Loucy (cell line): ENCODE results near the gene AHNAK.

ENCODE experiments used
- H2AFZ ChIP-seq: fragments of 200-600 bp; sonication (generic); 2 replicates; pipeline ENCODE4 v1.6.0; 2016; ENCODE audit warnings: antibody characterized with exemption, mild to moderate bottlenecking, low read length, moderate library complexity
- H3F3A ChIP-seq: fragments of 200-600 bp; 2 replicates; pipeline ENCODE4 v1.6.0; 2016; ENCODE audit warnings: antibody characterized with exemption, low read depth, mild to moderate bottlenecking
- H3K27me3 ChIP-seq: fragments of 200-600 bp; sonication (generic); 2 replicates; pipeline ENCODE4 v1.6.1; 2014; ENCODE audit warnings: low read length, mild to moderate bottlenecking; ENCODE audit not compliant: insufficient read depth, poor library complexity, severe bottlenecking
- H3K36me3 ChIP-seq: fragments of 200-600 bp; sonication (generic); 2 replicates; pipeline ENCODE4 v1.6.1; 2016; ENCODE audit warnings: low read length; ENCODE audit not compliant: insufficient read depth
- H3K4me1 ChIP-seq: fragments of 200-600 bp; sonication (generic); 2 replicates; pipeline ENCODE4 v1.5.1; 2014; ENCODE audit warnings: low read length, mild to moderate bottlenecking; ENCODE audit not compliant: insufficient read depth, poor library complexity, severe bottlenecking
- H3K4me2 ChIP-seq: fragments of 200-600 bp; sonication (generic); 2 replicates; pipeline ENCODE4 v1.6.0; 2014; ENCODE audit warnings: antibody characterized with exemption, low read length, low read depth, mild to moderate bottlenecking; ENCODE audit not compliant: poor library complexity, severe bottlenecking
- H3K4me3 ChIP-seq: fragments of 200-600 bp; sonication (generic); 2 replicates; pipeline ENCODE4 v1.5.1; 2014; ENCODE audit warnings: low read length, mild to moderate bottlenecking, mixed read lengths; ENCODE audit not compliant: poor library complexity, severe bottlenecking
- H3K79me2 ChIP-seq: fragments of 200-600 bp; sonication (generic); 2 replicates; pipeline ENCODE4 v1.6.1; 2014; ENCODE audit warnings: low read length; ENCODE audit not compliant: insufficient read depth
- H3K9ac ChIP-seq: fragments of 200-600 bp; sonication (generic); 2 replicates; pipeline ENCODE4 v1.6.0; 2014; ENCODE audit warnings: mild to moderate bottlenecking, low read depth, low read length, moderate library complexity; ENCODE audit not compliant: poor library complexity, severe bottlenecking
- H3K9me2 ChIP-seq: fragments of 200-600 bp; sonication (generic); replicated peaks from 2 replicates; pipeline ENCODE4 v1.6.1; 2016; ENCODE audit warnings: low read depth, low read length, mixed read lengths
- H3K9me3 ChIP-seq: fragments of 200-600 bp; sonication (generic); 2 replicates; pipeline ENCODE4 v1.6.1; 2014; ENCODE audit warnings: mild to moderate bottlenecking, antibody characterized with exemption, low read length, low read depth; ENCODE audit not compliant: insufficient read depth
- H4K20me1 ChIP-seq: fragments of 200-600 bp; sonication (generic); 2 replicates; pipeline ENCODE4 v1.6.0; 2014; ENCODE audit warnings: antibody characterized with exemption, low read length, mild to moderate bottlenecking; ENCODE audit not compliant: insufficient read depth, poor library complexity, severe bottlenecking
- CTCF ChIP-seq: fragments of 200-600 bp; sonication (generic); conservative IDR thresholded peaks from 2 replicates; pipeline ENCODE4 v1.5.1; 2014; ENCODE audit warnings: mild to moderate bottlenecking, antibody characterized with exemption, low read length
- EZH2phosphoT487 ChIP-seq: fragments of 200-600 bp; IDR thresholded peaks from 2 replicates; pipeline ENCODE4 v1.6.1; 2018; ENCODE audit warnings: antibody characterized with exemption, mild to moderate bottlenecking, moderate library complexity, borderline replicate concordance

AHNAK gene

GRCh38 chr11:62431171-62431901 is 115.3 kb downstream of the AHNAK start:
- Histone ChIP-seq H3K4me2 (no peak overlapping the region), H3K9ac (no peak overlapping the region), H3K4me1 (peaks cover 23% of the 10 kb centered on the region), H3K9me2 (no peaks in the 10 kb centered on the region), H3K4me3 (no peak overlapping the region), H2AFZ (peak overlapping the region; percentile 29; the same call in 1 of the 2 replicates), H3K36me3 (no peaks in the 10 kb centered on the region), H3K79me2 (no peaks in the 10 kb centered on the region), H3F3A (no peaks in the 10 kb centered on the region), H4K20me1 (no peaks in the 10 kb centered on the region), H3K9me3 (no peaks in the 10 kb centered on the region), H3K27me3 (no peaks in the 10 kb centered on the region)
- TF ChIP-seq EZH2phosphoT487 (no peak), CTCF (no peak)

- no peaks in the 10 kb centered on the region for H3K9me2 ChIP-seq
- H3K79me2 ChIP-seq, result no peaks in the 10 kb centered on the region
- no peak overlapping the region for H3K9ac ChIP-seq
- no peak overlapping the region for H3K4me3 ChIP-seq
- TF ChIP-seq CTCF (no peak), EZH2phosphoT487 (no peak)
- H4K20me1 ChIP-seq, result no peaks in the 10 kb centered on the region
- no peaks in the 10 kb centered on the region for H3K27me3 ChIP-seq
- H2AFZ ChIP-seq, result no peak overlapping the region
- H3K4me2 ChIP-seq, result no peak overlapping the region
- no peaks in the 10 kb centered on the region for H3F3A ChIP-seq
- no peaks in the 10 kb centered on the region for H3K9me3 ChIP-seq
- peaks cover 26% of the 10 kb centered on the region for H3K4me1 ChIP-seq
- no peaks in the 10 kb centered on the region for H3K36me3 ChIP-seq
These were observed 116.2 kb downstream of the AHNAK start for GRCh38 chr11:62430425-62430824.

- peaks cover 26% of the 10 kb centered on the region for H3K4me1 ChIP-seq
- H3F3A ChIP-seq, result no peaks in the 10 kb centered on the region
- TF ChIP-seq EZH2phosphoT487 (no peak), CTCF (no peak)
- H3K79me2 ChIP-seq, result no peaks in the 10 kb centered on the region
- H3K9me2 ChIP-seq, result no peaks in the 10 kb centered on the region
- H3K36me3 ChIP-seq, result no peaks in the 10 kb centered on the region
- H3K9me3 ChIP-seq, result no peaks in the 10 kb centered on the region
- H4K20me1 ChIP-seq, result no peaks in the 10 kb centered on the region
- no peaks in the 10 kb centered on the region for H3K27me3 ChIP-seq
- no peak overlapping the region for H3K4me3 ChIP-seq
- no peak overlapping the region for H3K9ac ChIP-seq
- H2AFZ ChIP-seq, result peak overlapping the region; percentile 52
- no peak overlapping the region for H3K4me2 ChIP-seq
These were observed 117.6 kb downstream of the AHNAK start for GRCh38 chr11:62428871-62429560.
